Subcutaneous adipose tissue (tissue), 4 donors: ENCODE data around the gene ADAT1. TPM values are rescaled to one million over a fixed set of nuclear protein-coding genes. Genes with fewer than 3 reads are reported as not detected.

ENCODE experiments used
- CTCF ChIP-seq: fragments of 450-650 bp; IDR thresholded peaks from one replicate; pipeline ENCODE4 v1.5.1; 2016; ENCODE audit warnings: low read depth, mild to moderate bottlenecking, control low read depth, antibody characterized with exemption, moderate library complexity
- total RNA-seq, 4 donors: library from RNA; depleted of rRNA; stranded (reverse); fragments of >200 nt; gene quantifications; one replicate each; pipeline ENCODE4 v1.1.0, GENCODE V29; 2016

ADAT1 gene
- total RNA-seq, 4 donors from 2014 or later: 31.3 to 57.1 (median 41.7) TPM

- TF ChIP-seq CTCF: no peak
Measured at GRCh38 chr16:75588716-75589115, 34.4 kb downstream of the ADAT1 start.

- TF ChIP-seq CTCF: no peak
Measured at GRCh38 chr16:75584108-75584507, 39.0 kb downstream of the ADAT1 start.

- TF ChIP-seq CTCF: no peak
Measured at GRCh38 chr16:75579281-75579834, 43.7 kb downstream of the ADAT1 start.

GRCh38 chr16:75578725-75579124 lies 44.4 kb downstream of the ADAT1 start:
- no peak for TF ChIP-seq CTCF

GRCh38 chr16:75578212-75578611 lies 44.9 kb downstream of the ADAT1 start:
- no peak for TF ChIP-seq CTCF

- TF ChIP-seq CTCF: no peak
Measured at GRCh38 chr16:75576384-75576811, 46.7 kb downstream of the ADAT1 start.

GRCh38 chr16:75575958-75576357 lies 47.1 kb downstream of the ADAT1 start:
- TF ChIP-seq CTCF: no peak
